ENCODE data around the gene SREBF2.
"Not testable (repeated sequence)": the region's sequence is repeated elsewhere in the genome, so short reads cannot be mapped to it uniquely, and the experiment has no call there.

The SREBF2 gene

DNA sequence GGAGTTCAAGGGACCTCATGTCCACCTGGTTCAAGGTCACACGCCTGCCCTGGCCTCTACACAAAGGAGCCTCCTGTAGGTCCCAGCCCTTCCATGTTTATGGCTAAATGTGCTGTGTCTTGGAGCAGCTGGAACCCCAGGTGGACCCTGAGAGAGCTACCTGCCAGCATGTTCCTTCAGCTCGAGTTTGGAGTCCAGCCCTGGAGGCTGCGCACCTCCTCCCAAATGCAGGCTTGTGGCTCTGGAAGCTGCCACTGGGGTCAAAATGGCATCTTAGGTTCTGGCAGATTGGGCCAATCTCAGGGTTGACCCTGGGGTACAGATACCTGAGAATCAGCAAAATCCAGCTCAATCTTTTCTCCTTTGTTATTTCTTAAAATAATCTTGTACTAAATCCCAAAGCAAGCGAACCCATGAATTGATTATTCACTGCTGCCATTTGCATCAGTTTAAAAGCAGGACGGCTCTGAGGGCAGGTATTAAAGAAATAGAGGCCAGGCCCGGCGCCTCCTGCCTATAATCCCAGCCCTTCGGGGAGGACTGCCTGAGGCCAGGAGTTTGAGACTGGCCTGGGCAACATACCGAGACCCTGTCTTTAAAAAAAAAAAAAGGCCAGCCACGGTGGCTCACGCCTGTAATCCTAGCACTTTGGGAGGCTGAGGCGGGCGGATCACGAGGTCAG is 90.8 kb downstream of the SREBF2 start:
- DNase-seq = no peak

DNA sequence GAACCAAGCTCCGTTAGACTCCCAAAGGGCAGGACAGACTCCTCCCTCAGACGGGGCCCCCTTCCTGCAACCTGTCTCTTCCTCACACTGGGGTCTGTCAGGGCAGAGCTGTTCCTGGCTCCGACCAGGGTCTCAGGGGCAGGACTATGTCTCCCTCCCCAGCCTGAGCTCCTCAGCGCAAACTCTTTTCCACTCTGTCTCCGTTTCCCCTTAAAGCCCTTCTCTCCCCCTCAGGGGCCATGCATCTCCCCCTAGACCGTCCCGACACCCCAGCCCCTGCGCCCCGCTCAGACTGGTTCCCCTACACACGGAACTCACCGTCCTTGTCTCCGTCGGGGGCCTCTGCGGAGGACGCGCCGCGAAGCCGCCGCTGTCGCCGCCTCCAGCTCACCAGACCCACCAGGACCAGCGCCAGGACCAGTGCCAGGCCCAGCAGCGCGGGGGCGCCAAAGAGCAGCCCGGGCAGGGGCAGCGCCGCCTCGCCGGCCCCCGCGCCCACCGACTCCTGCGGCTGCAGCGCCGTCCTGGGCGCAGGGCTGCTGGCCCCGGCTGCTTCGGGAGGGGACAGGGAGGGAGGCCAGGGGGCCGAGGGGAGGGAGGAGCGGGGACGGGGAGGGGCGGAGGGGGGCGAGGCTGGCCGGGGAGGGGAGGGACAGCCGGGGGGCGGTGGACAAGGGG is 93.0 kb downstream of the SREBF2 start:
- peak; percentile 47 for DNase-seq

DNA sequence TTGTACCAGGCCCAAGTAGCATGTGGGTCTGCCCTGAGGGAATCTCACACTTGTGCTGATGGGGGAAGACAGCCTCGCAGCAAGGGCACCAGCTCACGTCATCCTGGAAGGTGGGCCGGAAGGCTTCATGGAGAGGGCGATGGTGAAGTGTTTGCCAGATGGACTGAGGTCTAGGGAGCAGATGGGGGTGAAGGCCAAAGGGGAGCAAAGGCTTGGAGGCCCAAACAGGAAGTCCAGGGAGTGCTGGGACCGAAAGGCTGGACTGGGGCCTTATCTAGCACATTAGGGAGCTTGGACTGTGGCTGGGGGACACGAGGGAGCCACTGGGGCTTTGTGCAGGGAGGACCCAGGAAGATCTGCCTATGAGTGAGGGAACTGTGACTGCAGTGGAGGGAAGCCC is 94.9 kb downstream of the SREBF2 start:
- no peak for DNase-seq

DNA sequence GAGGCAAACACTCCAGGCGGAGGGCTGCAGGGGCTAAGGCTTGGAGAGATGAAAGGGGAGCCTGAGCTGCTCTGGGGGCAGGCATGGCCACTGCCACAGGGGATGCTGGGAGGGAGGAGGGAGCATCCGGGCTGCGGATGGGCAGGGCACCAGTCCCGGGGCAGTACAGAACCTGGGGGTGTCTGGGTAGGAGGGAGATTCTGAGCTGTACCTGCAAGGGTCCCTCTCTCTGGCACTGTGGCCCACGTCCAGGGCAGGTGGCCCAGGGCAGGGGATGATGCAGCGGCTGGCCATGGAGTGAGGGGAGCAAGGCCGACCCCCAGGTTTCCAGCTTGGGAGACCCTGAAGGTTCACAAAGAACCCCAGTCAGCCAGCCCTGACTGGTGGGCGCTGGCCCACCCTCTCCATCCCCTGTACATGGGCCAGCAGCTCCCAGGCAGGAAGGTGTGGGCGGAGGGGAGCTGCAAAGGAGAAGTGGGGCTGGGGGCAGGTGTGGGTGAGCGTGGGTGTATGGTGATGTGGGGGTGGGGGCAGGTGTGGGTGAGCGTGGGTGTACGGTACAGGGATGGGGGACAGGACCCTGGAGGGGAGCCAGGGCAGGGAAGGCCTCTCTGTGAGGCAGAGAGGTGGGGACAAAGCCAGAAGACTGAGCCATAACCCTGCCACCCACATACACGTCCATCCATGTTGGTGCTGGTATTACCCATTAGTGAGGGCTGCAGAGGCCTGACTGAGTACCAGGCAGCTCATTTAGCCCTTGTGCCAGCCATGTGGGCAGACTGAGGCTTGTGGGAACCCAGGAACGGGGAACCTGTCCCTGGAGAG is 95.9 kb downstream of the SREBF2 start:
- DNase-seq = no peak

DNA sequence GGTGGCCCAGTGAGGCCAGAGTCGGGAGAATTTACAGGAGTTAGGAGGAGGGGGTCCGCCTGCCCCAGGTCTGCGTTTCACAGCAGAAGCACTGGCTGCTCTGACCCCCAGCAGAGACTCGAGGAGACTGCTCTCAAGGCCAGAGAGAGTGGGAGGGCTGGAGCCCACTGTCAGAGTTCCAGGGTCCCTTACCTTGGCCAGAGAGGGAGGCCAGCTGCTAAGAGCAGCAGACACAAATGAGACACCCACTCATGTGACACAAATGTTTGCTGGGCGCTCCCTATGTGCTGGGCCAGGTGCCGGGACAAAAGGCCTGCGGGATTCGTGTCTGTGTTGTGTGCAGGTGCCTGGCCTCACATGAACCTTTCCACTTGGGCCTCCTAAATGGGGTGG is 96.5 kb downstream of the SREBF2 start:
- DNase-seq = no peak

DNA sequence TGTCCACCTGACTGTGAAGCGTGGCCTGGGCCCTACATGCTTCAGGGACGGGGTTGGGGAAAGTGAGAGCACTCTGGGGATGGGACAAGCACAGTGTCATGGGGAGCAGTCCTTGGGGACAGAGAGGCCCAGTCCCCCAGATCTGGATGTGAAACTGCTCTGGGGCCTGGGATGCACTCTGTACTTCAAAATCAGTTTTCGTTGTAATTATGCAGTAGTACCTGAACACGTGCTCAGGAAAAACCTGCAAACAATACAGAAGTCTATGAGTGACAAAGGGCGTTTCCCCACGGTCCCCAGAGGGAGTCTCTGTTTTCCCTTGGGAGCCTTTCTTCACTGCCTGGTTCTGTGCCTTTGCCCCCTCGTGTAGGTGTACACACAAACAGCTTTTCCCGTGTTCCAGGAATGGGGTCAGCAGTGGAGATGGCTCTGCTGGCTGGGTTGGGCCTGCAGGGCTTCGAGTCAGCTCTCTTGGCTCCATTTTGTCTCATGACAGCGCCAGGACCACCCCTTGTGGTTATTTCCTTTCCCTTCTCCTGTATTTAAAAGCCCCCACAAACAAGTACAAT is 98.9 kb downstream of the SREBF2 start:
- no peak for DNase-seq

DNA sequence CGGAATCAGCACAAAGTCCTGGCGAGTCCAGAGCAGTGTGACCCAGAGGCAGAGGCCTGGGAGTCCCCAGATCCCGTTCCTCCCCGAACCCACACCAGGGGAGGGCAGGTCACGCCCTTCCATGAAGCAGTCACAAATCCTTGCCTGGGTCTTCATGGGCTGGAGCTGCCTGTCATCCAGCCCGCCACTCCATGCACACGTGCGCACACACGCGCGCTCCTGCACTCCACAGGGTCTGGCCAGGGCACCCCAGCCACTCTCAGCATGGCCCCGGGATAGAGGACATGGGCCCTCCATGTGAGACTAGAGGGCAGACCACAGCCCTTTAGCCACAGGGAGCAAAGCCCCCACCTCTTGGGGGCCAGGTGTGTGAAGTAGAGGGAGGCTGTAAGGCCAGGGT is 99.4 kb downstream of the SREBF2 start:
- no peak for DNase-seq

DNA sequence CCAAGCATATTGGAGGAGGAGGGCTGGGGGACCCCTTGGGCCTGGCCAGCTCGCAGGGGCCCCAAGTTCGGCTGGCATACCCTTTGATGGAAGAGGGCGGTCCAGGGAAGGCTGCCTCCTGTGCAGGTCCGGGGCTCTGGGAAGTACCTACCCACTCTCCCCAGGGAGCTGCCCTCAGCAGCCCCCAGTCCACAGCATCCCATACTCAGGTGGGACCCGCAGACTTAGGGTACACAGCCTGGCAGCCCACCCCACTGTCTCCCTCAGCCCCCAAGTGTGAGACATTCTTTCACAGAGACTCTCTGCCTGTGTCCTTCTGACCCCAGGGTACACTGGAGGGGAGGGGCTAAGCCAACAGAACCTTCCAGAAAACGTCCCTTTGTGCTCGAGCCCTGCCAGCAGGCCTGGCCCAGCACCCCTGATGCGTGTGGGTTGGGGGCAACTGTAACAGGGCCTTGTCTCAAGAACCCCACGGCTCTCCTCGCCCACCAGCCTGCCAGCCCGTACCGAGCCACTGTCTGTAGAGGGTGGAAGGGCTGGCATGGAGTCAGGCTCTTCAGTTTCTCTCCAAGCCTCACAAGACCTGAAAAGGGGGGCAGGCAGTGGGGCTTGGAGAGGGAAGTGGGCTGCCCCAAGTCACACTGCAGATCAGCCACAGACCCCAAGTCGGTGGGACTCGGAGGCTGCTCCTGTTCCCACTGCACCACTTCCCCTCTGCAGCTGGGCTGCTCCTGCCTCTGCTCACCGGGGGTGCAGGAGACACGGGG is 100.7 kb downstream of the SREBF2 start:
- no peak for DNase-seq

DNA sequence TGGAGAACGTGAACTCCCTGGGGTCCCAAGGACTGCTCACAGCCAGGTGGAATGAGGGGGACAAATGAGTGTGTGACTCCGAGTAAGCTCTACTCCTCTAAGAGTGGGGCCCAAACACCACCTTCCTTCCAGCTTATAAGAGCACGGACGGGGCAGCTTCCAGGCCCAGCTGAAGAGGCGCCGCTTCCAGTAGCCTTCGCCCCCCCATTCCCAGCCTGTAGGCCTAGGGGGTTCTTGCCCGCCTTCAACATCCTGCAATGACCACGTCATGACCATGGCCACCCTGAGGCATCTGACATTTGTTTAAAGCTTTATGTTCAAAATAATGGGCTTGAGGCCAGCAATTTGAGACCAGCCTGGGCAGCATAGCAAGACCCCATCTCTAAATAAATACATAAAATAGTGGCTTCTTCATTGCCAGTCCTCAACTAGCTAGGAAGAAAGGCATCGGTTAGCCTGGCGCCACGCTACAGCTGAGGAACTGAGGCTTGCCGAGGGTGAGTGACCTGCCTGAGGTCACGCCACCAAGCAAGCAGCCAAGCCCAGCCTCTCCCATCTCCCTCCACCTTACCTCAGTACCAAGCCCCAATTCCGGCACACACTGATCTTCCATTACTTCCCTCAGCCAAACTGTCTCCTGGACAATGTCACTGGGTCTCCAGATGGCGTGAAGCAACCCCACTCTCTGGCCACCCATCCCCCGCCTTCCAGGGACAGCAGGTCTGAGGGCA is 101.5 kb downstream of the SREBF2 start:
- DNase-seq = no peak

DNA sequence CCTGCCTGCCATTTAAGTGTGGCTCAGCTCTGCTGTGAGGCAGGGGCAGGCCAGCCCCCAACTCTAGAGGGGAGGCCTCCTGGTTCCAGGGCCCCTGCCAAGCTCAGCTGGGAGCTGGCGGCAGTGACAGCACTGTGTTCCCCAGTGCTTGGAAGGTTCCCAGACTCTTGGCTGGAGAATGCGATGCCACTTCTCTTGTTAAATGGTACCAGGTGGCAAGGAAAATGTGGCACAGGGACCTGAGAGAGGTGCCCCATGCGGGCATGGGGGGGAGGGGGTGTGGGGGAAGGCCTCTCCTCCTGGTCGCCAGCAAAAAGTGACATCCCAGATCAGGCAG is 102.1 kb downstream of the SREBF2 start:
- DNase-seq = no peak

DNA sequence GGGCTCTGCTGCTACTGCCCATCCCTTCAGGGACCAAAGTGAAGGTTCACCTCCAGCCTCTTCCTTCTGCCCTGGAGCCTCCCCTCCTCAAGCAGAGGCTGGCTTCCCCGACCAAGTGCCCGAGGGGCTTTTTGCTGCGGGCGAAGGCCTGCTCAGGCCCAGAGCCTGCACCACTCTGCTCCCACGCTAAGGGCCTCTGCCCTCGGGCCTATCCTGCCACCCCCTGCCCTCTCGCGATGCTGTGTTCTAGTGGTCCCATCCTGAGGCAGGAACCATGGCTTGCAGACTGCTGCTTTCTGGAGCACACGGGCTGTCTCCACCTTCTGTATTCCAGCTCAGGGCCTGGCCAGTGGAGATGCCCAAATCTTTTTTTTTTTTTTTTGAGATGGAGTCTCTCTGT is 102.6 kb downstream of the SREBF2 start:
- no peak for DNase-seq

DNA sequence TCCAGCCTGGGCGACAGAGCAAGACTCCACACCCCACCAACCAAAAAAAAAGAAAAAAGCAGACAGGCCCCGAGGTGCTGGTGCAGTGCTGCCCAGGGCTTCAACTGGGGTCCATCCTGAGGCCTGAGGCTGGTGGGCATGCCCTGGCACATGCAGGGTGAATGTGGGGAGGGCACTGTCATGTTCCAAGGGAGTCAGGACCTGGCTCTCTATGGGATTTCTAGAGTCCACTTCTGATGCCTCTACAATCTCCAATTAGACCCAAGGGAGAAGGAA is 103.9 kb downstream of the SREBF2 start:
- no peak for DNase-seq

DNA sequence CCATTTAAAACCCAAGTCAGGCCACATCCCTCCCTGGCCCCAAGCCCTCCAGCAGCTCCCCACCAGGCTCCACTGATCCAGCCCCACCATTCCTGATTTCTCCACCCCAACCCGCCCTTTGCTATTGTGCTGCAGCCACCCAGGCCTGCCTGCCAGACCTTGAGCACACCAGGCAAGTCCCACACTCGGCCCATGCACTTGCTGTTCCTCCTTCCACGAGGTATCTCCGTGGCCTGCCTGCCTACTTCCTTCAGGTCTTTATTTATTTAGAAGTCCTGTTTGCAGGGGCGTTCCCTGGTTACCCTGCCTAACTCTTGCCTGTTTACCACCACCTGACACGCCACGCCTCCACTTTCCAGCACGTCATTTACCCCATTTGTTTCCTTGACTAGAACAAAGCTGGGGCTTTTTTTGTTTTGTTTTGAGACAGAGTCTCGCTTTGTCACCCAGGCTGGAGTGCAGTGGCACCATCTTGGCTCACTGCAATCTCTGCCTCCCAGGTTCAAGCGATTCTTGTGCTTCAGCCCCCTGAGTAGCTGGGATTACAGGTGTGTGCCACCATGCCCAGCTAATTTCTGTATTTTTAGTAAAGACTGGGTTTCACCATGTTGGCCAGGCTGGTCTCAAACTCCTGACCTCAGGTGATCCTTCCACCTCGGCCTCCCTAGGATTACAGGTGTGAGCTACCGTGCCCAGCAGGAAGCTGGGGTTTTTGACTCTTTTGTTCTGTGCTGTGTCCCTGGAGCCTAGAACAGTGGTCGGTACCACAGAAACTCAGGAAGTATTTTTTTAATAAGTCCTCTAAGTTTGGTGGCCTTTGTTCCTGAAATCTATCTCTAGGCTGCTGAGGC is 107.3 kb downstream of the SREBF2 start:
- DNase-seq = no peak

DNA sequence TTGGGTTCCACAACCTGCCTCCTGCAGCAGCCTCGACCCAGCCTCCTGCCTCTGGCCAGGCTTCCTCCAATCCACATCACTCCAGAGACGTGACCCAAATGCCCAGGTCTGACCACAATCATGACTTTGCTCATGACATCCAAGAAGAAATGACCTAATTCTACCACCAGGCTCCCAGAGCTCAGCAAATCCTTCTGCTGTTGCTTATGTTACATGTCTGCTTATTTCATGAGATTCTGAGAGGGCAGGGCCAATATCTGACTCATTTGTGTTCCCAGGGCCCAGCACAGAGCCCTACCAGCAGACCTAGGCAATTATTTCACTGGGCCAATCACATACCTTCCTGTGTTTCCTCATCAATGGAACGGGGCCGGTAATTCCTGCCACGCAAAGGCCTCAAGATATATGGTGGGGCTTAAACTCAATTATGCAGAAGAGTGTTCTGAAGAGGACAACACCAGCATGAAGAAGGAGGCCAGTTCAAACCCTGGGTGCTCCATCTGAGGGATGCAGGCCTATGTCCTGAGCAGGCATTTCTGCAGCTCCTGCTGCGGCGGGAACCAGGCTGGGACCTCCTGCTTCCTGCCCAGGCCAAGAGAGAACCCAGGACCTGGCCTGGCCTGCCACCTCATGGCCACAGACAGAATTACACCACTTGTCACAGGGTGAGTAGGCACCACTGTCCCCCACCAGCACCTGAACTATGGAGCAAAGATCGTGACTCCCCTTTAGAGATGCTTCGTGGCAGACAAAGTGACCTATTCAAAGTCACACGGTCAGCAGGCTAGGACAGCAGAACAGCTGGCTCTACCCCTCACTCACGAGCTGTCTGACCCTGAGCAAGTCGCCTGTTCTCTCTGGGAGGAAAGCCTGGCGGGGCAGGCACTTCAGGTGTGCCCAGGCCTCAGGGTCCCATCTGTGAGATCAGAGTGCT is 108.2 kb downstream of the SREBF2 start:
- DNase-seq = peak; percentile 55

DNA sequence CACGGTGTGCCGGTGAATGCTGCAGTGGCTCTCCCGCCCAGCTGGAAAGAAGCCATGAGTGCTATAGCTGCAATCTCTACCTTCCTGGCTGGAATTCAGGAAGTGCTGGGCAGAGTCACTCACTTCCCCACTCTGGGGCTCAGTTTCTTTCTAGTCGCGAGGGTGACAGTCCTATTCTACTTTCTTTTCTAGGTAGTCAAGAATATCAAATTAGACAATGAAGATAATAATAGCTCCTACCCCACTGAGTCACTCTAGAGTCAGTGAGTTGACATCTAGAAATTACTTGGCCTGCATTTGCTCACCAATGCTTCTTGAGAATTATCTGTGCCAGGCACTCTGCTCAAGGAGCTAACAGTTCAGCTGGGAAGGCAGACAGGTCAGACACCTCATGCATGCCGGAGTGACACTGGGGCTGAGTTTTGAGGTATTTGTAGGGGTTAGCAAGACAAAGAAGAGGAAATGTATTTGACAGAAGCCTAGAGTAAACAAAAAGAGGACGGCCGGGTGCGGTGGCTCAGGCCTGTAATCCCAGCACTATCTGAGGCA is 110.8 kb downstream of the SREBF2 start:
- no peak for DNase-seq

DNA sequence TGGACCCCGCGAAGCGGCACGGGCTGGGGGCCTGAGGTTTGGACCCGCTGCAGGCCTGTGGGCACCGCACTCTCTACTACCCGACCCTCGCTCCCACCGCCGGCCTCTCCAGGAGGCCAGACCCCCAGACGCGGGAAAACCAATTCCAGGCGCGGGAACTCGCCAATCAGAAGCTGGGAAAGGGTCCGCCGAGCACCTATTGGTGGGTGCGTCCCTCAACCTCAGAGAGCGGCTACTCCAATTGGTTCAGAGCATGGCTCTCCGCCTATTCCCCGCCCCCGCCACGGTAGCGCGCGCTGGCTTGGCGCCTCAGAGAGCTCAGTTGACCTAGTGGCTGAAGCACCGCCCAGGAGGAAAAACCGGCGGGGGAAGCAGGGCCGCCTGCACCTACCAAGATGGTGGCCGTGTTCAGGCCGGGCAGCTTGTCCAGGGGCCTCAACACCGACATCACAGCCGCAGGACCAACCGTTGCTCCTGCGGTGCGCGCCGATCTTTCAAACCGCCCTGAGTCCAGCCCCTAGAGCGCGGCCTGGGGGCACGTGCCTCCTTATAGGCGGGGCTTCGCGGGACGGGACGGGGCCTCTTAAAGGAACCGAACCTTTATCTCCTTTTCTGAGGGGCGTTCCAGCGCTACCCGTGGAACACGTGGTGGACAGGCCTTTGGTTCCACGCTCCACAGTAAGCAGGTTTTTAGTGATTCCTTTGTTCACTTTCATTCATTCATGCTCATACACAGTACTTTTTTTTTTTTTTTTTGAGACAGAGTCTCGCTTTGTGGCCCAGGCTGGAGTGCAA is 113.9 kb downstream of the SREBF2 start, which contains the start of gene CENPM:
Gene CENPM, minus strand, starts transcription at position 524 of the 795 bp plus-strand sequence. Its CDS starts 76 bp downstream, at position 448.
- peak; percentile 92 for DNase-seq

DNA sequence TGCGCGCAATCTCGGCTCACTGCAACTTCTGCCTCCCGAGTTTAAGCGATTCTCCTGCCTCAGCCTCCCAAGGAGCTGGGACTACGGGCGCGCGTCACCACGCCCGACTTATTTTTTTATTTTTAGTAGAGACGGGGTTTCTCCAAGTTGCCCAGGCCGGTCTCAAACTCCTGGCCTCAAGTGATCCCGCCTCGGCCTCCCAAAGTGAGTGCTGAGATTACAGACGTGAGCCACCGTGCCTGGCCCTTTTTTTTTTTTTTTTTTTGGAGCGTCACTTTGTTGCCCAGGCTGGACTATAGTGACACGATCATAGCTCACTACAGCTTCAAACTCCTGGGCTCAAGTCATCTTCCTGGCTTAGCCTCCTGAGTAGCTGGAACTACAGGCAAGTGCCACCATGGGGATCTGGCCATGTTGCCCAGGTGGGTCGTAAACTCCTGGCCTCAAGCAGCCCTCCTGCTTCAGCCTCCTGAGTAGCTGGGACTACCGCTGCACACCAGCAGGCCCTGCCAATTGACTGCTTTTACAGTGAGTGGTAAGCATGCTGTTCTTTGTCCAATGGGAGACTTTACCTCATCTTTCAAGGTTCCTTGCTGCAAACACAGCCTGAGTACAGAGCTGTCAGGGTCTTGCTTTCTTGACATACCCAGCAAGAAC is 114.6 kb downstream of the SREBF2 start:
- no peak for DNase-seq

DNA sequence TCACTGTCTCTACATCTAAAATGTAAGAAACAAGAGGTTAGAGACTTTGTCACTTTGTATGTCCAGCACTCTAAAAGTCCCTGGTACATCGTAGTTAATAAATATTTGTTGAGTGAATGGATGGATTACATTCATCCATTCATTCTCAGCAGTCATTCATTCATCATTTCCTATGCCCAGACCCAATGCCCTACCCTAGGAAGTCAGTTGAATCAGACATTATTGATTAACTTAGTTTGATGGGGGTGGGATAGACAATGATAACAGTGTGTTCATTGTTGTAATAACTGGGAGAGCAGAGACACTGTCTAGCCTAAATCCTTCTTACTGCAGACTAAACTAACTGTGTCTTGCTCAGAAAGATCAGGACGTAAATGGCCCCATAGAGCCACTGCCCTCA is 115.2 kb downstream of the SREBF2 start:
- DNase-seq = no peak

DNA sequence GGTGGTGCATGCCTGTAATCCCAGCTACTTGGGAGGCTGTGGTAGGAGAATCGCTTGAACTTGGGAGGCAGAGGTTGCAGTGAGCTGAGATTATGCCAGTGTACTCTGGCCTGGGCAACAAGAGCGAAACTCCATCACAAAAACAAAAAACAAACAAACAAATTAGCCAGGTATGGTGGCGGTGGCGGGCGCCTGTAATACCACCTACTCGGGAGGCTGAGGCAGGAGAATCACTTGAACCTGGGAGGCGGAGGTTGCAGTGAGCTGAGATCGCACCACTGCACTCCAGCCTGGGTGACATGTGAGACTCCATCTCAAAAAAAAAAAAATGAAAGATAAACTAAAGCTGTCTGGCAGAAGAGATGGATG is 116.0 kb downstream of the SREBF2 start:
- not testable (repeated sequence) for DNase-seq

Data from GDM1 (cell line).